Astrocyte (in vitro differentiated cells and primary cell): ENCODE measurements around the gene LCE1B. TPM values are rescaled to one million over a fixed set of nuclear protein-coding genes. Genes with fewer than 3 reads are reported as not detected.

Source experiments
- DNase-seq: peaks from one replicate; pipeline ENCODE4 v3.0.0-alpha.2; 2010; ENCODE audit warnings: low read depth
- FAIRE-seq: peaks from 2 replicates; lab custom pipeline; 2011; peaks lifted over from hg19 to GRCh38; lab: Jason Lieb, UNC
- H2AFZ ChIP-seq: 2 replicates; pipeline ENCODE4 v1.6.0; 2012; ENCODE audit warnings: low read depth, low read length, inconsistent platforms
- H3K27ac ChIP-seq: 2 replicates; pipeline ENCODE4 v1.5.1; 2011; ENCODE audit warnings: low read depth, low read length, inconsistent platforms
- H3K27me3 ChIP-seq: 2 replicates; pipeline ENCODE4 v1.6.0; 2011; ENCODE audit warnings: low read length, inconsistent platforms; ENCODE audit not compliant: insufficient read depth
- H3K36me3 ChIP-seq: 2 replicates; pipeline ENCODE4 v1.5.1; 2011; ENCODE audit warnings: low read length, inconsistent platforms; ENCODE audit not compliant: insufficient read depth
- H3K4me1 ChIP-seq: 2 replicates; pipeline ENCODE4 v1.5.1; 2011; ENCODE audit warnings: low read length, inconsistent platforms; ENCODE audit not compliant: insufficient read depth
- H3K4me2 ChIP-seq: 2 replicates; pipeline ENCODE4 v1.6.0; 2012; ENCODE audit warnings: low read length, inconsistent platforms
- H3K4me3 ChIP-seq: 2 replicates; pipeline ENCODE4 v1.5.1; 2011; ENCODE audit warnings: low read depth, mild to moderate bottlenecking, low read length, inconsistent platforms; ENCODE audit not compliant: insufficient read depth
- H3K79me2 ChIP-seq: 2 replicates; pipeline ENCODE4 v1.6.0; 2012; ENCODE audit warnings: mild to moderate bottlenecking, low read length, inconsistent platforms; ENCODE audit not compliant: insufficient read depth
- H3K9ac ChIP-seq: 2 replicates; pipeline ENCODE4 v1.6.0; 2012; ENCODE audit warnings: mild to moderate bottlenecking, low read length, inconsistent platforms
- H3K9me3 ChIP-seq: 2 replicates; pipeline ENCODE4 v1.5.1; 2012; ENCODE audit warnings: low read depth, mild to moderate bottlenecking, low read length, inconsistent platforms; ENCODE audit not compliant: insufficient read depth
- H4K20me1 ChIP-seq: 2 replicates; pipeline ENCODE4 v1.6.0; 2012; ENCODE audit warnings: low read length, inconsistent platforms; ENCODE audit not compliant: insufficient read depth
- H3K27ac Mint-ChIP-seq: one replicate; pipeline ENCODE4 v1.8.0; 2021; ENCODE audit warnings: mild to moderate bottlenecking, mixed read lengths; ENCODE audit not compliant: unreplicated experiment
- H3K27me3 Mint-ChIP-seq: one replicate; pipeline ENCODE4 v1.8.0; 2021; ENCODE audit warnings: low read depth, mixed read lengths; ENCODE audit not compliant: unreplicated experiment
- H3K36me3 Mint-ChIP-seq: one replicate; pipeline ENCODE4 v1.8.0; 2021; ENCODE audit warnings: low read depth, mixed read lengths; ENCODE audit not compliant: unreplicated experiment
- H3K4me1 Mint-ChIP-seq: one replicate; pipeline ENCODE4 v1.8.0; 2021; ENCODE audit warnings: low read depth, mixed read lengths; ENCODE audit not compliant: unreplicated experiment
- H3K4me3 Mint-ChIP-seq: one replicate; pipeline ENCODE4 v1.8.0; 2021; ENCODE audit warnings: mild to moderate bottlenecking, moderate library complexity, mixed read lengths; ENCODE audit not compliant: unreplicated experiment
- H3K9me3 Mint-ChIP-seq: one replicate; pipeline ENCODE4 v1.8.0; 2021; ENCODE audit warnings: mild to moderate bottlenecking, mixed read lengths; ENCODE audit not compliant: unreplicated experiment
- CTCF ChIP-seq: IDR thresholded peaks from 2 replicates; pipeline ENCODE4 v1.5.1; 2011; ENCODE audit warnings: low read depth, mild to moderate bottlenecking, inconsistent platforms, low read length, moderate library complexity; ENCODE audit not compliant: insufficient read depth
- EZH2 ChIP-seq: IDR thresholded peaks from 2 replicates; pipeline ENCODE4 v1.6.1; 2012; ENCODE audit warnings: mild to moderate bottlenecking, low read length, inconsistent platforms; ENCODE audit not compliant: insufficient read depth
- total RNA-seq: library from RNA; stranded (reverse); gene quantifications from 2 replicates; pipeline ENCODE4 v1.2.1, GENCODE V29; 2021

The LCE1B gene
- total RNA-seq, 1 donor from 2014 or later, result not detected

DNA sequence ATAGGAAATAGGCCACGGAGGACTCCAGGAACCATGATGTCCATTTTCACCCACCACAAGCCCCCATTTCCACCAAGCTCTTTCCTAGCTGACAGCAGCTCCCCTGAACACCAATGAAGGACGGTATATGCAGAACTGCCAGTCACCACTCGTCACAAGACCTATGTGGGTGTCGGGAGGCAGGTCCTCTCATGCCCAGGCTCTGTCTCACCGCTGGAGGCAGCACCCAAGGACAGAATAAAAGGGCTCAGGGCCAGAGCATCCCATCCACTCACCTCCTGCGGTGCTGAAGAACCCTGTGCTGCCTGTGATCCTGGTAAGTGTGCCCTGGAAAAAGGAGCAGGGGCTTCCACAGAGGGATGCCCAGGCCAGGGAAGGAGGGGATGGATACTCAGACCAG lies 36.9 kb upstream of the LCE1B start, which contains the start of gene LCE1F:
Gene LCE1F, plus strand, starts transcription at position 266 of the 400 bp plus-strand sequence. CDS start 1,232 bp downstream, outside the sequence.
- H3K4me1 ChIP-seq, result no peaks in the 10 kb centered on the region
- H3K27ac ChIP-seq, result no peak within 1 kb of the TSS
- no peaks in the 10 kb centered on the region for H3K36me3 ChIP-seq
- no peak for DNase-seq
- TF ChIP-seq CTCF (no peak), EZH2 (no peak)
- Mint-ChIP-seq H3K36me3 (no peaks in the 10 kb centered on the region), H3K4me3 (no peak within 1 kb of the TSS), H3K27me3 (peaks cover 4% of the 10 kb centered on the region), H3K9me3 (peaks cover 3% of the 10 kb centered on the region), H3K27ac (no peak within 1 kb of the TSS), H3K4me1 (no peaks in the 10 kb centered on the region)
- no peak within 1 kb of the TSS for H3K4me2 ChIP-seq
- no peak within 1 kb of the TSS for H3K4me3 ChIP-seq
- no peak for FAIRE-seq
- no peak within 1 kb of the TSS for H3K9ac ChIP-seq
- no peaks in the 10 kb centered on the region for H4K20me1 ChIP-seq
- H2AFZ ChIP-seq, result no peak within 1 kb of the TSS
- H3K27me3 ChIP-seq, result no peaks in the 10 kb centered on the region
- H3K9me3 ChIP-seq, result no peaks in the 10 kb centered on the region
- no peaks in the 10 kb centered on the region for H3K79me2 ChIP-seq

DNA sequence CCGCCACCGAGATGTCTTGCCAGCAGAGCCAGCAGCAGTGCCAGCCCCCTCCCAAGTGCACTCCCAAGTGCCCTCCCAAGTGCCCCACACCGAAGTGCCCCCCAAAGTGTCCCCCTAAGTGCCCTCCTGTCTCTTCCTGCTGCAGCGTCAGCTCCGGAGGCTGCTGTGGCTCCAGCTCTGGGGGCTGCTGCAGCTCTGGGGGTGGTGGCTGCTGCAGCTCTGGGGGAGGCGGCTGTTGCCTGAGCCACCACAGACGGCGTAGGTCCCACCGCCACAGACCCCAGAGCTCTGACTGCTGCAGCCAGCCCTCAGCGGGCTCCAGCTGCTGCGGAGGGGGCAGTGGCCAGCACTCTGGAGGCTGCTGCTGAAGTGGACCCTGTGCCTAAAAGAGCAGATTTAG lies 35.4 kb upstream of the LCE1B start:
- Mint-ChIP-seq H3K4me1 (no peaks in the 10 kb centered on the region), H3K27ac (no peak overlapping the region), H3K4me3 (no peak overlapping the region), H3K36me3 (no peaks in the 10 kb centered on the region), H3K27me3 (peaks cover 4% of the 10 kb centered on the region), H3K9me3 (peaks cover 3% of the 10 kb centered on the region)
- H3K4me2 ChIP-seq, result no peak overlapping the region
- H3K27me3 ChIP-seq, result no peaks in the 10 kb centered on the region
- no peaks in the 10 kb centered on the region for H3K9me3 ChIP-seq
- H3K4me1 ChIP-seq, result no peaks in the 10 kb centered on the region
- no peak for TF ChIP-seq EZH2
- no peak for TF ChIP-seq CTCF
- DNase-seq, result no peak
- H3K9ac ChIP-seq, result no peak overlapping the region
- no peak for FAIRE-seq
- H3K79me2 ChIP-seq, result no peaks in the 10 kb centered on the region
- no peak overlapping the region for H3K27ac ChIP-seq
- no peaks in the 10 kb centered on the region for H3K36me3 ChIP-seq
- H3K4me3 ChIP-seq, result no peak overlapping the region
- no peaks in the 10 kb centered on the region for H4K20me1 ChIP-seq
- H2AFZ ChIP-seq, result no peak overlapping the region

- Mint-ChIP-seq H3K27ac (no peak overlapping the region), H3K27me3 (peaks cover 4% of the 10 kb centered on the region), H3K4me1 (no peaks in the 10 kb centered on the region), H3K9me3 (peaks cover 3% of the 10 kb centered on the region), H3K4me3 (no peak overlapping the region), H3K36me3 (no peaks in the 10 kb centered on the region)
- H3K79me2 ChIP-seq, result no peaks in the 10 kb centered on the region
- no peaks in the 10 kb centered on the region for H3K27me3 ChIP-seq
- DNase-seq (no peak), FAIRE-seq (no peak)
- H3K9ac ChIP-seq, result no peak overlapping the region
- H3K4me2 ChIP-seq, result no peak overlapping the region
- H2AFZ ChIP-seq, result no peak overlapping the region
- TF ChIP-seq EZH2 (no peak), CTCF (no peak)
- H3K9me3 ChIP-seq, result no peaks in the 10 kb centered on the region
- H4K20me1 ChIP-seq, result no peaks in the 10 kb centered on the region
- H3K4me3 ChIP-seq, result no peak overlapping the region
- H3K27ac ChIP-seq, result no peak overlapping the region
- no peaks in the 10 kb centered on the region for H3K36me3 ChIP-seq
- no peaks in the 10 kb centered on the region for H3K4me1 ChIP-seq
These were observed 34.1 kb upstream of the LCE1B start for GRCh38 chr1:152777510-152778137.
